ENCODE results near the gene EML6.

GRCh38 chr2:54887850-54888545 is 164.5 kb downstream of the EML6 start:
- TF ChIP-seq CTCF (IDR thresholded peaks at IDR 0.05) (no peak), EZH2 (IDR thresholded peaks at IDR 0.05) (no peak), EZH2phosphoT487 (IDR thresholded peaks at IDR 0.05) (no peak)
